ENCODE measurements around the gene ATP6V0A1.
"Not testable (repeated sequence)": the region's sequence is repeated elsewhere in the genome, so short reads cannot be mapped to it uniquely, and the experiment has no call there.

ATP6V0A1 gene

DNA sequence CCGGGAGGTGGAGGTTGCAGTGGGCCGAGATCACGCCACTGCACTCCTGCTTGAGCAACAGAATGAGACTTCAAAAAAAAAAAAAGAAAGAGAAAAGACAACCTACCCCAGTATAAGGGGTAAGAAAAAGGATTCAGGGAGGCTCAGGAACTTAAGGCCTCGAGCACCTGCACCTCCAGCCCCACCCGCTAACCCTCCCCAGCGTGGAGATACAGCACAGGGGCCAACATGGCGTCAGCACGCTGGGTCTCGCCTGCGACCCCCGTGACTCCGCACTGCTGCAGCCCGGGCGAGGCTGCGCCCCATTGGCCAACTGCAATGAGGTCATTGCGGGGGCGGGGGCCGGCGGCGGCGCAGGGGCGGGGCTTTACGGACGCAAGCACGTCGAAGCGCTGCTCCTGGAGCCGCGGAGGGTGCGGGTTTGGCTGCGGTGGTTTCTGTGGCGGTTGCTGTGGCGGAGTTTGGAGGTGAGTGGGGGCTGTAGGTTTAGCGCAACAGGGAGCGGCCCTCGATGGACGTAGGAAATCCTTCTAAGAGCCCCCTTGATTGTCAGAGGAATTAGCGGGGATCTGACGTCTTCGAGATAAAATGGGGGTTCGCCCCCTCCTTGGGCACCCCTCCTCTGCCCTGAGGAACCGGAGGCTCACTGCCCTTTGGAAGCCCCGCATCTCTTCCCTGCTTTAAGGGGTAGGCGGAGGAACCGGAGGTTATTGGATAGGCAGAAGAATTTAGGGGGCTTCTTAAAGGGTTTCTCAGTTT lies at the start of gene ATP6V0A1:
TSS of gene ATP6V0A1 (plus strand) at position 382 of the 759 bp plus-strand sequence. CDS start 2,017 bp downstream, outside the sequence.
- peak; percentile 88 for DNase-seq (ENCODE audit: low spot score)

- DNase-seq (ENCODE audit: low spot score), result no peak
Measured at GRCh38 chr17:42409523-42410318, 49.0 kb upstream of the ATP6V0A1 start.

- DNase-seq (ENCODE audit: low spot score), result no peak
Measured at GRCh38 chr17:42410319-42410685, 48.4 kb upstream of the ATP6V0A1 start.

GRCh38 chr17:42411361-42411760 lies 47.3 kb upstream of the ATP6V0A1 start:
- no peak for DNase-seq (ENCODE audit: low spot score)

- no peak for DNase-seq (ENCODE audit: low spot score)
Measured at GRCh38 chr17:42411905-42412679, 46.6 kb upstream of the ATP6V0A1 start.

DNA sequence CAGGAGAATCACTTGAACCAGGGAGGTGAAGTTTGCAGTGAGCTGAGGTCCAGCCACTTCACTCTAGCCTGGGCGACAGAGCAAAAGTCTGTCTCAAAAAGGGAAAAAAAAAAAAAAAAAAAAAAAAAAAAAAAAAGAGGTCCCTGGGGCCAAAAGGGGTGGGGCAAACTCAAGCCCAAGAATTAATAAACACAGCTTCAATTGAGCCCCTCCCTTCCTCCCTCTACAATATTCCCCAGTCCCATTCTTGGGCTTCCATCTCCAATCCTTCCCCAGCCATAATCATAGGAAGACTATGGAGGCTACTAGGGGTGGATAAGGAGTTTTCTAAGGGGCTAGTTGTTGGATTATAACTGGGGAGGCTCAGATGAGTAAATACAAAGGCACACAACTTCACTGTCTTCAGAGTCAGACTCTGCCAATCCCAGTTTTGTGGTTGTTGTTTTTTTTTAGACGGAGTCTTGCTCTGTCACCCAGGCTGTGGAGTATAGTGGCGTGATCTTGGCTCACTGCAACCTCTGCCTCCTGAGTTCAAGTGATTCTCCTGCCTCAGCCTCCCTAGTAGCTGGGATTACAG lies 45.1 kb upstream of the ATP6V0A1 start:
- DNase-seq (ENCODE audit: low spot score), result no peak

DNA sequence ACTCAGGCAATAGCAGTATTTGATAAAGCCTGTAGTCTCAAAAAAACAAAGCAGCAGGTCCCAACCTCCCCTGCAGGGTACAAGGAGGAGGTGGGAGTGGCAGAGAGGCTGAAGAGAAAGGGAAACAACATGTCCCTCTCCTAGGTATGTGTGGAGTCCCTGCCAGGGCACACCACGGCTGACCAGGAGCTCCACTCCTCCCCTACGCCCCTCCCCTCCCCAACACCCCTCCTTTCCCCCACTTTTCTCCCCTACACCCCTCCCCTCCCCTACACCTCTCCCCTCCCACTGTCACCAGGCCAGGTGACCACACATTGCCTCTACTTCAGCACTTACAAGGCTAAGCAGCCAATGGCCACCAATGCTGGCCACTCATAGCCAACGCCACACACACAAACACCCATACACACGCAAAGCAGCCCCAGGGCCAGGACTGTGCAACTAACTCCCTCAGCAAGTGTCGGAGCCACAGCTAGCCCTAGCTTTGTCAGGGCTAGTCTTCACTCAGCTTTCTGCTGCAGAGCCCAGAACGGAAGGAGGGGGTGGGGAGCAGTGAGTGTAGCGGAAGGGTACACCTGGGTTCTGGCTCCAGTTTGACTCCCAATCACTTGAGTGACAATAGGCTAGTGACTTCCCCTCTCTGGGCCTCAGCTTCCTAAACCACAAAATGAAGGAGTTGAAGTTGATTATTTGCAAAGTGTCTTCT lies 43.8 kb upstream of the ATP6V0A1 start:
- DNase-seq (ENCODE audit: low spot score), result peak; percentile 33

DNA sequence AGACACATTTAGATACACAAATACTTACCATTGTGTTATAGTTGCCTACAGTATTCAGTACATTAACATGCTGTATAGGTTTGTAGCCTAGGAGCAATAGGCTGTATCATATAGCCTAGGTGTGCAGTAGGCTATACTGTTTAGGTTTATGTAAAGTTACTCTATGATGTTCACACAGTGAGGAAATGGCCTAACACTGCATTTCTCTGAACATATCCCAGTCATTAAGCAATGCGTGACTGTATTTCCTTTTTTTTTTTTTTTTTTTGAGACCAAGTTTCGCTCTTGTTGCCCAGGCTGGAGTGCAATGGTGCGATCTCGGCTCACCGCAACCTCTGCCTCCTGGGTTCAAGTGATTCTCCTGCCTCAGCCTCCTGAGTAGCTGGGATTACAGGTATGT lies 40.7 kb upstream of the ATP6V0A1 start:
- not testable (repeated sequence) for DNase-seq (ENCODE audit: low spot score)

DNA sequence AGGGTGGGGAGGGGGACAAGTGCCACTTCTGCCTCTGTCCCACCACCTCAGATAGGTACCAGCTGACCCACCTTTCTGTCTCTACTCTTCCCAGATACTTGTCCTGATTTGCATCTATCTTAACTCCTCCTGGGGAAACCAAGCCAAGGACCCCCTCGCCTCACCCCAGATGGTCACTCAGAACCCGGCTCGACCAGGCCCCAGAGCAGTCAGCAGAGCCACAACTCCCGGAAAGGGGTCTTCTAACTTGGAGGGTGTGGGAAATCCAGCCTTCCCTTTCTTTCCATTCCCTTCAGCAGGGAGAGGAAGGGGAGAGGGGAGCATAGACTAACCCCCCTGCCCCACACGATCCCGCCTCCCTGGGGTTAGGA lies 37.6 kb upstream of the ATP6V0A1 start:
- no peak for DNase-seq (ENCODE audit: low spot score)

DNA sequence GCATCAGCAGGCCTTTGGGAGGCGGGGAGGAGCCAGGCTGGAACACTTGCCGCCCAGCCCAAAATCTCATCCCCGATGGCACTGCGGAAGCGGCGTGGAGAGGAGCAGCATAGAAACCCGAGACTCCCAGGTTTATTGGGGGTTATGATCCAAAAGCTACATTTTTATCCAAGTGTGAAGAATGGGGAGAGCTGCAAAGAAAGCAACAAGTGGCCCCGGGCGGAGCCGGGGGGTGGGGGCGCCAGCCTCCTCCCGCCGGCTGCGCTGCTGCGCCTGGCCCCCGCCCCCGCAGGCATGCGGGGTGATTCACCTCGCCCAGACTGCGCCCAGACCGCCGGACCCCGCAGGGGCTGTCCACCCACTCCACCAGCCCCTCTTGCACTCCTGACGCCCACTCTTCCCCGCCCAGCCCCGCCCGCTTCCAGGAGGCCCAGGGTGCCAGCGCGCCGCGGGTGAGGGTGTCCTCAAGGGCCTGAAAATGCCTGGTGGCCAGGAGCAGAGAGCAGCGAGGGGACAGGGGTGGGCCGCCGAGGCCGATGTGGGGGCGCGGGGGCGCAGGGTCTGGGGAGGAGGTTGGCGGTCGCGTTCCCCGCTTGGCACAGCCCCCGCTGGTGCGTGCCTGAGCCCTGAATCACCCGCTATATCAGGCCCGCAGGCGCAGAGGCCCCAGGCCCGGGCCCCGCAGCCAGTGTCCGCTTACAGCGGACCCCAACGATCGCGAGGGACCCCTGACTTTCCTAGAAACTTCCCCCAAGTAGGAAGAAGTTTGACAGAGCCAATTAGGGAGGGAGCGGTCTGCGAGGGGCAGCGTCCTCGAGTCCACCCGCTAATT lies 37.0 kb upstream of the ATP6V0A1 start:
- no peak for DNase-seq (ENCODE audit: low spot score)

DNA sequence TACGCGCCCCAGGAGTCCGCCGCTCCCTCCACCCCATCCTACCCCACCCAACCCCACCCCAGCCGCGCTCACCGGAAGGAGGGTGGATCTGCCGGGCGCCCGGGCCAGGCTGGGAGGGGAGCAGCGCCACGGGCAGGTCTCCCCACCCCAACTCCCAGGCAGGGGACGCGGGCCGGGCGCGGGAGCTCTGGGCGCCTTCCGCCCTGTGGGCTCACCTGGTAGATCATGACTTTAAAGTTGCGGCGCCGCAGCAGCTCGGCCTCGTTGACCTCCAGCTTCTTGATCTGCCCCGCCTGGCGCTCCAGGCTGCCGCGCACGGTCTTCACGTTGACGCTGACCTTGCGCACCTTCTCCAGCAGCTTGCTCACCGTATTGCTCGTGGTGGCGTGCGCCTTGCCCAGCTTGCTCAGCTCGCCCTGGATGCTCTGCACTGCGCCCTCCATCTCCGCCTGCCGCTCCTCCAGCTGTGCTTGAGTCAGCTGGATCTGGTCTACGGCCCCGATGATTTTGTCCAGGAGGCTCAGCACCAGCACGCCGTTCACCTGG lies 36.2 kb upstream of the ATP6V0A1 start:
- peak; percentile 13 for DNase-seq (ENCODE audit: low spot score)

GRCh38 chr17:42422958-42423712 lies 35.5 kb upstream of the ATP6V0A1 start, which contains the start of gene CAVIN1:
Gene CAVIN1, minus strand, starts transcription at chr17:42423256. Its CDS starts 159 bp downstream, at chr17:42423097.
- DNase-seq (ENCODE audit: low spot score), result no peak

DNA sequence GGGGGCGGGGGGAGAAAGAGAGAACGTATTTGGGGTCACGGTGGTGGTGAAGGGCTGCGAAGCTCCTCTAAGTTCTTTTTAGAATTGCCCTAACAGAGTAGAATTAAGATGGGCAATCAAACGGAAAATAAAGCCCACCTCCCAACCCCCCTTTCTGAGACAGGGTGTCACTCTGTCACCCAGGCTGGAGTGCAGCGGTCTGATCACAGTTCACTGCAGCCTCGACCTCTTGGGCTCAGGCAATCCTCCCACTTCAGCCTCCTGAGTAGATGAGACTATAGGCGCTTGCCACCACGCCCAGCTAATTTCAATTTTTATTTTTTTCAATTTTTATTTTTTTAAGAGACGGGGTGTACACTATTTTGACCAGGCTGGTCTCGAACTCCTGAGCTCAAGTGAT lies 34.9 kb upstream of the ATP6V0A1 start:
- no peak for DNase-seq (ENCODE audit: low spot score)

- no peak for DNase-seq (ENCODE audit: low spot score)
Measured at GRCh38 chr17:42424991-42425610, 33.6 kb upstream of the ATP6V0A1 start.

DNA sequence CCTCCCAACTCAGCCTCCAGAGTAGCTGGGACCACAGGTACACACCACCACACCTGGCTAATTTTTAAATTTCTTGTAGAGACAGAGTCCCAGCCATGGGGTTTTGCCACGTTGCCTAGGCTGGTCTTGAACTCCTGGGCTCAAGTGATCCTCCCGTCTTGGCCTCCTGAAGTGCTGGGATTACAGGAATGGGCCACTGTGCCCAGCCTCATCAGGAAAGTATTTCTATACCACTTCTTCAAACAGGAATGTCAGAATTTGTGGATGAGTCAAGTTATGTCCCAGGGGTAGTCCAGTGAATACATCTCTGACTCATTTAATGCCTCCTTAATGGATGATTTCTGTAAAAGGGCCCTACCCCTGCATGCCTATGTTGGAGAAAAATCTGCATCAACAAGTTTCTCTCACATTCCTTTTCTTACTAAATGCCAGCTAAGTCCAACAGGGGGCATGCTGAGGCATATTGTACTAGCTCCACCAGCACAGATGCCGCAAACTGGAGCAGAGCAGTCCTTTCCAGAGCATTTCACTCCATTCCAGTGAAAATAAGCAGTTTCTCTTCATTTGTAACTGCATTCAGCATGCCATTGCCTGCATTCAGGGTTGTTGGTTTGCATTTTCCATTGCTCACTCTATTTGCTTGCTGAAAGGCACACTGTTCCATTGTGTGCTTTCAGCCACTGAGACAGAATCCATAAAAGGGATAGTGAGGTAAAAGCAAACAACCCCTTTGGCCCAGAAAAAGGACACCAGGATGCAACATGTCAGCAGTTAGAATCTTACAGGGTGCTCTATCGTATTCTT lies 30.3 kb upstream of the ATP6V0A1 start:
- peak; percentile 39 for DNase-seq (ENCODE audit: low spot score)

- DNase-seq (ENCODE audit: low spot score), result no peak
Measured at GRCh38 chr17:42429726-42430447, 28.8 kb upstream of the ATP6V0A1 start.

GRCh38 chr17:42431758-42432161 lies 26.9 kb upstream of the ATP6V0A1 start:
- DNase-seq (ENCODE audit: low spot score), result no peak

- no peak for DNase-seq (ENCODE audit: low spot score)
Measured at GRCh38 chr17:42436391-42436790, 22.3 kb upstream of the ATP6V0A1 start.

Measured in activated CD4-positive, alpha-beta T cell treated with anti-CD3 and anti-CD28 coated beads, Interleukin-2, Interleukin-4, amounts not matched to agents 100 ng/mL and 50 ng/mL, durations not matched to agents 16 hours and 8 hours (primary cell).